ENCODE results near the gene ARID4A.

- TF ChIP-seq POLR2A (IDR thresholded peaks at IDR 0.05; ENCODE audit: low read depth, low read length) (no peak), MAX (IDR thresholded peaks at IDR 0.05; ENCODE audit: insufficient read depth, insufficient read length) (no peak), EZH2 (IDR thresholded peaks at IDR 0.05; ENCODE audit: borderline replicate concordance, low read depth, low read length, severe bottlenecking) (no peak), CTCF (IDR thresholded peaks at IDR 0.05; ENCODE audit: extremely low read depth in 1 of 2, insufficient read depth in 1 of 2, low read depth in 1 of 2, low read length in 2 of 2) (no peak), GATA2 (IDR thresholded peaks at IDR 0.05; ENCODE audit: insufficient read depth, insufficient read length, low read depth, low read length) (no peak), FOS (IDR thresholded peaks at IDR 0.05; ENCODE audit: borderline replicate concordance, insufficient read depth, low read length) (no peak), JUN (IDR thresholded peaks at IDR 0.05; ENCODE audit: borderline replicate concordance, insufficient read depth, insufficient read length, low read depth) (no peak)
Observed at GRCh38 chr14:58341152-58341748, 42.9 kb downstream of the ARID4A start.

Data from endothelial cell of umbilical vein (primary cell).